Measurements from ENCODE around the gene NUP62.

- TF ChIP-seq, protein P1, sequence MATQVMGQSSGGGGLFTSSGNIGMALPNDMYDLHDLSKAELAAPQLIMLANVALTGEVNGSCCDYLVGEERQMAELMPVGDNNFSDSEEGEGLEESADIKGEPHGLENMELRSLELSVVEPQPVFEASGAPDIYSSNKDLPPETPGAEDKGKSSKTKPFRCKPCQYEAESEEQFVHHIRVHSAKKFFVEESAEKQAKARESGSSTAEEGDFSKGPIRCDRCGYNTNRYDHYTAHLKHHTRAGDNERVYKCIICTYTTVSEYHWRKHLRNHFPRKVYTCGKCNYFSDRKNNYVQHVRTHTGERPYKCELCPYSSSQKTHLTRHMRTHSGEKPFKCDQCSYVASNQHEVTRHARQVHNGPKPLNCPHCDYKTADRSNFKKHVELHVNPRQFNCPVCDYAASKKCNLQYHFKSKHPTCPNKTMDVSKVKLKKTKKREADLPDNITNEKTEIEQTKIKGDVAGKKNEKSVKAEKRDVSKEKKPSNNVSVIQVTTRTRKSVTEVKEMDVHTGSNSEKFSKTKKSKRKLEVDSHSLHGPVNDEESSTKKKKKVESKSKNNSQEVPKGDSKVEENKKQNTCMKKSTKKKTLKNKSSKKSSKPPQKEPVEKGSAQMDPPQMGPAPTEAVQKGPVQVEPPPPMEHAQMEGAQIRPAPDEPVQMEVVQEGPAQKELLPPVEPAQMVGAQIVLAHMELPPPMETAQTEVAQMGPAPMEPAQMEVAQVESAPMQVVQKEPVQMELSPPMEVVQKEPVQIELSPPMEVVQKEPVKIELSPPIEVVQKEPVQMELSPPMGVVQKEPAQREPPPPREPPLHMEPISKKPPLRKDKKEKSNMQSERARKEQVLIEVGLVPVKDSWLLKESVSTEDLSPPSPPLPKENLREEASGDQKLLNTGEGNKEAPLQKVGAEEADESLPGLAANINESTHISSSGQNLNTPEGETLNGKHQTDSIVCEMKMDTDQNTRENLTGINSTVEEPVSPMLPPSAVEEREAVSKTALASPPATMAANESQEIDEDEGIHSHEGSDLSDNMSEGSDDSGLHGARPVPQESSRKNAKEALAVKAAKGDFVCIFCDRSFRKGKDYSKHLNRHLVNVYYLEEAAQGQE (IDR thresholded peaks at IDR 0.05; ENCODE audit: low read depth): no peak
- no peak for TF ChIP-seq CEBPB (IDR thresholded peaks at IDR 0.05; ENCODE audit: low read depth)
- TF ChIP-seq POLR2A (IDR thresholded peaks at IDR 0.05; ENCODE audit: borderline replicate concordance, extremely low read depth, insufficient read depth, insufficient read length): no peak
- TF ChIP-seq, protein P2, sequence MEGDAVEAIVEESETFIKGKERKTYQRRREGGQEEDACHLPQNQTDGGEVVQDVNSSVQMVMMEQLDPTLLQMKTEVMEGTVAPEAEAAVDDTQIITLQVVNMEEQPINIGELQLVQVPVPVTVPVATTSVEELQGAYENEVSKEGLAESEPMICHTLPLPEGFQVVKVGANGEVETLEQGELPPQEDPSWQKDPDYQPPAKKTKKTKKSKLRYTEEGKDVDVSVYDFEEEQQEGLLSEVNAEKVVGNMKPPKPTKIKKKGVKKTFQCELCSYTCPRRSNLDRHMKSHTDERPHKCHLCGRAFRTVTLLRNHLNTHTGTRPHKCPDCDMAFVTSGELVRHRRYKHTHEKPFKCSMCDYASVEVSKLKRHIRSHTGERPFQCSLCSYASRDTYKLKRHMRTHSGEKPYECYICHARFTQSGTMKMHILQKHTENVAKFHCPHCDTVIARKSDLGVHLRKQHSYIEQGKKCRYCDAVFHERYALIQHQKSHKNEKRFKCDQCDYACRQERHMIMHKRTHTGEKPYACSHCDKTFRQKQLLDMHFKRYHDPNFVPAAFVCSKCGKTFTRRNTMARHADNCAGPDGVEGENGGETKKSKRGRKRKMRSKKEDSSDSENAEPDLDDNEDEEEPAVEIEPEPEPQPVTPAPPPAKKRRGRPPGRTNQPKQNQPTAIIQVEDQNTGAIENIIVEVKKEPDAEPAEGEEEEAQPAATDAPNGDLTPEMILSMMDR (IDR thresholded peaks at IDR 0.05 in 2 of 3, conservative IDR thresholded peaks at IDR 0.05 in 1 of 3; ENCODE audit: borderline replicate concordance in 1 of 3, insufficient read depth in 1 of 3, low read depth in 2 of 3, low read length in 2 of 3): no peak
- TF ChIP-seq MAX (IDR thresholded peaks at IDR 0.05): no peak
- no peak for TF ChIP-seq RAD21 (IDR thresholded peaks at IDR 0.05; ENCODE audit: low read depth)
- no peak for TF ChIP-seq POLR2AphosphoS5 (IDR thresholded peaks at IDR 0.05; ENCODE audit: low read depth, low read length)
Measured at GRCh38 chr19:49882643-49883042, 46.7 kb downstream of the NUP62 start.
